ENCODE results near the gene SLC7A7. TPM values are rescaled to one million over a fixed set of nuclear protein-coding genes. Genes with fewer than 3 reads are reported as not detected.

The SLC7A7 gene
- total RNA-seq, 1 donor: 4.3 TPM

DNA sequence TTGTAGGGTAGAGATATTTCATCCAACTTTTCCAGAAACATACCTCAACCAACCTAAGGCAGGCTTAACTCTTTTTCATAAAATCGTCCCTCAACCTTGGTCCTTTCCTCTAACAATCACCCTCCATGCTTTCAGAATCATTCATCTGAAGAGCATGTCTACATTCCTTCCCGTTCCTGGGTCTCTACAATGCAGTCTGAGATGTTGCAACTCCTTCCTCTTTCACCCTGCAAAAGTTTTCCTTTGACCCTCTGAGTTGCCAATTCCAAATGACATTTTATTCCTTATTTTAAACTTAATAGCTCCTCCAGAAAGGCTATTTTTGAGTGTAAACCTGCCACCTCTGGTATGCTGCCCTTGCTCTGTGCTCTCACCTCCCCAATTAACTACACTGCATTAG lies 16.7 kb downstream of the SLC7A7 start:
- H3K4me1 ChIP-seq (ENCODE audit: insufficient read depth, low read length): no peaks in the 10 kb centered on the region
- TF ChIP-seq, protein P1, sequence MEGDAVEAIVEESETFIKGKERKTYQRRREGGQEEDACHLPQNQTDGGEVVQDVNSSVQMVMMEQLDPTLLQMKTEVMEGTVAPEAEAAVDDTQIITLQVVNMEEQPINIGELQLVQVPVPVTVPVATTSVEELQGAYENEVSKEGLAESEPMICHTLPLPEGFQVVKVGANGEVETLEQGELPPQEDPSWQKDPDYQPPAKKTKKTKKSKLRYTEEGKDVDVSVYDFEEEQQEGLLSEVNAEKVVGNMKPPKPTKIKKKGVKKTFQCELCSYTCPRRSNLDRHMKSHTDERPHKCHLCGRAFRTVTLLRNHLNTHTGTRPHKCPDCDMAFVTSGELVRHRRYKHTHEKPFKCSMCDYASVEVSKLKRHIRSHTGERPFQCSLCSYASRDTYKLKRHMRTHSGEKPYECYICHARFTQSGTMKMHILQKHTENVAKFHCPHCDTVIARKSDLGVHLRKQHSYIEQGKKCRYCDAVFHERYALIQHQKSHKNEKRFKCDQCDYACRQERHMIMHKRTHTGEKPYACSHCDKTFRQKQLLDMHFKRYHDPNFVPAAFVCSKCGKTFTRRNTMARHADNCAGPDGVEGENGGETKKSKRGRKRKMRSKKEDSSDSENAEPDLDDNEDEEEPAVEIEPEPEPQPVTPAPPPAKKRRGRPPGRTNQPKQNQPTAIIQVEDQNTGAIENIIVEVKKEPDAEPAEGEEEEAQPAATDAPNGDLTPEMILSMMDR (IDR thresholded peaks at IDR 0.05; ENCODE audit: extremely low read depth, low read depth, low read length): no peak
- DNase-seq (ENCODE audit: insufficient read length, low spot score, missing footprints): no peak
- H3K4me2 ChIP-seq (ENCODE audit: insufficient read depth, low read length): no peak overlapping the region
- no peaks in the 10 kb centered on the region for H3K79me2 ChIP-seq (ENCODE audit: insufficient read depth, low read length)
- no peaks in the 10 kb centered on the region for H3K9me3 ChIP-seq (ENCODE audit: low read depth, low read length)
- no peaks in the 10 kb centered on the region for H4K20me1 ChIP-seq (ENCODE audit: insufficient read depth, low read length)
- H3K27me3 ChIP-seq (ENCODE audit: insufficient read depth, low read length): peaks cover 19% of the 10 kb centered on the region
- no peak overlapping the region for H2AFZ ChIP-seq (ENCODE audit: low read length)
- no peak overlapping the region for H3K4me3 ChIP-seq (ENCODE audit: insufficient read depth, low read length)
- H3K36me3 ChIP-seq (ENCODE audit: insufficient read depth, low read length): no peaks in the 10 kb centered on the region
- H3K27ac ChIP-seq (ENCODE audit: low read depth, low read length): no peak overlapping the region

DNA sequence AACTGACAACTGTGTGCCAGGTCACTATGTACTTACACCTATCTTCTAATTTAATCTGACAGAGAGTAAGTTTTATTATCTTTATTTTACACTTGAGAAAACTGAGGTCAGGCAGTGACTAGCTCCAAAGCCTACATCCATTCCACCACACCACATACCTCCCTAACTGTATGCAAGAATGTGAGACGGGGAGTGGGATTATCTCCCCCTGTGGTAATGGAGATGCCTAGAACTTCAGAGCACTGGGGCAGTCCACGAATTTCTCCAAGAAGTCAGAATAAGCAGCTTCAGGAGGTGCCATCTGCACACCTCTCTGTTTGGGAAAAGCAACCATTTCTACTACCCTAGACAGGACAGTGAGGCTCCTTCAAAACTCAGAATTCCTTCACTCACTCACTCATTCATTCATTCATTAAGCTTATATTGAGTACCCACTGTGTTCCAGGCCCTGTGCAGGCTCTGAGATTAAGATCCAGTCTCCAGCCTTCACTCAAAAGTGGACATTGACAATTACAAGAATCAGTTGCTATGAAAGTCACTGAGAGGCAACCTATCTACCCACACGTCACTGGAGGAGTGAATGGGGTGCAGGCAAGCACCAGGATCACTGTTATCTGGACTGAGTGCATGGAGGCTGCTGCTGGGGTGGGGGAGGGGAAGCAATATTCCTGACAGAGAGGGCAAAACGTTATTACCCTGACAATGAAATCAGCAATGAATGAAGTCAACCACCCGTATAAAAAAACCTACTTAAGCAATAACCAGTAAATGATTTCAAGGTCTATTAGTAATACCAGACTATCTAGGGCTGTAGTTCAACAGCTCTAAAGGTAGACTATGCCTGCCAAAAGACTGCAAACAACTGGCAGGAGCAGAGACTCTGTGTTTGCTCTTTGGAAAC lies 18.0 kb downstream of the SLC7A7 start:
- Histone ChIP-seq H2AFZ (ENCODE audit: low read length) (no peak overlapping the region), H3K36me3 (ENCODE audit: insufficient read depth, low read length) (no peaks in the 10 kb centered on the region), H3K4me2 (ENCODE audit: insufficient read depth, low read length) (no peak overlapping the region), H3K27me3 (ENCODE audit: insufficient read depth, low read length) (peaks cover 19% of the 10 kb centered on the region), H3K27ac (ENCODE audit: low read depth, low read length) (no peak overlapping the region), H4K20me1 (ENCODE audit: insufficient read depth, low read length) (no peaks in the 10 kb centered on the region), H3K4me3 (ENCODE audit: insufficient read depth, low read length) (no peak overlapping the region), H3K79me2 (ENCODE audit: insufficient read depth, low read length) (no peaks in the 10 kb centered on the region), H3K4me1 (ENCODE audit: insufficient read depth, low read length) (no peaks in the 10 kb centered on the region), H3K9me3 (ENCODE audit: low read depth, low read length) (no peaks in the 10 kb centered on the region)
- TF ChIP-seq, protein P1 (IDR thresholded peaks at IDR 0.05; ENCODE audit: extremely low read depth, low read depth, low read length): no peak
- no peak for DNase-seq (ENCODE audit: insufficient read length, low spot score, missing footprints)

DNA sequence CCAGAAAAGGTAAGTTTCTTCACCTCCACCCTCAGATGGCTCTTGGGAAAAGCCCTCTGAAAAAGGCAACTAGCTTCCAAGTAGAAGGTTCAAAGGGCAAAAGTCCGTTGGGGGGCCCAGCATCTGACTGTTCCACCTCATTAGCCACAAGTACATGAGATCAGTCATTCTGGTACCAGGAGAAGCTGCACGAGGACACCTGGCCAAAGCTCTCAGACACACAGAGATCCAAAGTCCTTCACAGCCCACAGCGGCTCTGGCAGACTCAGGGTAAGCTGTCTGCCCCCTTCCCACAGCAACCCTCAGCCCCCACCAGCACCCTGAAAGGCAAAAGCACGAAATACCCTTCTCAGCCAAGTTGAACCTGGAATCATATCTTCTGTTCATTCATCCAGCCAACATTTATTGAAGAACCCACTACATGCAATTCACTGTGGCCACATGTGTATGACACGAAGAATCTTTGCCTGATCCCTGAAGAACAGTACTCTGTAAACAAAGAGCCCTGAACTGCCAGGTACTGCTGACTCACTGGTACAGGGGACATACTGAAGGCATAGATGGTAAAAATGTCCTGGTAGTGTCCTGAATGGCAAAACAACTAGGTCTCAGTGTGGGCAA lies 19.0 kb downstream of the SLC7A7 start:
- Histone ChIP-seq H3K4me3 (ENCODE audit: insufficient read depth, low read length) (no peak overlapping the region), H2AFZ (ENCODE audit: low read length) (no peak overlapping the region), H3K9me3 (ENCODE audit: low read depth, low read length) (no peaks in the 10 kb centered on the region), H3K27me3 (ENCODE audit: insufficient read depth, low read length) (peaks cover 19% of the 10 kb centered on the region), H3K36me3 (ENCODE audit: insufficient read depth, low read length) (no peaks in the 10 kb centered on the region), H4K20me1 (ENCODE audit: insufficient read depth, low read length) (no peaks in the 10 kb centered on the region), H3K27ac (ENCODE audit: low read depth, low read length) (no peak overlapping the region), H3K4me2 (ENCODE audit: insufficient read depth, low read length) (no peak overlapping the region), H3K4me1 (ENCODE audit: insufficient read depth, low read length) (peaks cover 2% of the 10 kb centered on the region), H3K79me2 (ENCODE audit: insufficient read depth, low read length) (no peaks in the 10 kb centered on the region)
- DNase-seq (ENCODE audit: insufficient read length, low spot score, missing footprints): no peak
- TF ChIP-seq, protein P1 (IDR thresholded peaks at IDR 0.05; ENCODE audit: extremely low read depth, low read depth, low read length): no peak

DNA sequence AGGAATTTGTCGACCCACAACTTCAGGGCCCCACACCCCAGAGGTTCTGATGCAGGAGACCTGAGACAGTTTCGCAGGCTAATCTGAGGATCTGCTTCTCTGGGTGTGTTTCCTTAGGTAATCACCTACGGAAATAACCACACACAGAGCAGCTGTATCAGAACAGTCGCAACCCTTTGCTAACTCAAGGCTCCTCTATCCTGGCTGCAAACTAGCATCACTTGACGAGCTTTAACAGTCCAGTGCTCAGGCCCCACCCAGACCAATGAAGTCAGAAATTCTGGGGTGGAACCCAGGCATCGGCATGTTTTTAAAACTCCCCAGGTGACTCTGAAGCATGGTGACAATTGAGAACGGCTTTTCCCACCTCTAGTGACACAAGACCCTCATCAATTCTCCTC lies 20.7 kb downstream of the SLC7A7 start:
- Histone ChIP-seq H3K4me2 (ENCODE audit: insufficient read depth, low read length) (no peak overlapping the region), H3K9me3 (ENCODE audit: low read depth, low read length) (no peaks in the 10 kb centered on the region), H4K20me1 (ENCODE audit: insufficient read depth, low read length) (no peaks in the 10 kb centered on the region), H3K4me3 (ENCODE audit: insufficient read depth, low read length) (no peak overlapping the region), H3K4me1 (ENCODE audit: insufficient read depth, low read length) (peaks cover 2% of the 10 kb centered on the region), H3K79me2 (ENCODE audit: insufficient read depth, low read length) (no peaks in the 10 kb centered on the region), H2AFZ (ENCODE audit: low read length) (no peak overlapping the region), H3K27ac (ENCODE audit: low read depth, low read length) (no peak overlapping the region), H3K27me3 (ENCODE audit: insufficient read depth, low read length) (peaks cover 19% of the 10 kb centered on the region), H3K36me3 (ENCODE audit: insufficient read depth, low read length) (no peaks in the 10 kb centered on the region)
- TF ChIP-seq, protein P1 (IDR thresholded peaks at IDR 0.05; ENCODE audit: extremely low read depth, low read depth, low read length): no peak
- DNase-seq (ENCODE audit: insufficient read length, low spot score, missing footprints): no peak

Measured in osteoblast (primary cell).